ENCODE measurements around the gene PWWP2B.

Gene PWWP2B

DNA sequence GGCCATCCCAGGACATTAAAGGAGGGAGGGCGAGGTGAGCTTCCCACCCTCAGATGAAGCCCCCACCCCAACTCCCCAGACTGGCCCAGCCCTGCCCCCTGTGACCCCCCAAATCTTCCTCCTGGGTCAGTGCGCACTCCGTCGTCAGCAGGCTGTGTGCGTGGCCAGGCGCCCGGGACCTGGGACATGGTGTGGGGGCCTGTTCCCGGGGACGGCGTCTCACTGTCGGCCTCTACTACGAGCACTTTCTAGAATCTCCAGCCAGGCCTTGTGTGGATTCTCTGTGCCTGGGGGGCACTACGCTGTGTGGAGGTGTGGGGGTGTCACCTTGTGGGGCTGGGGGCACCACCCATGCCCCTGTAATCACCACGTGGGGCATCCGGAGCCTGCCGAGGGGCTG is 9.8 kb downstream of the PWWP2B start:
- CTCF ChIA-PET = no interaction called here
- POLR2A ChIA-PET = no interaction called here

DNA sequence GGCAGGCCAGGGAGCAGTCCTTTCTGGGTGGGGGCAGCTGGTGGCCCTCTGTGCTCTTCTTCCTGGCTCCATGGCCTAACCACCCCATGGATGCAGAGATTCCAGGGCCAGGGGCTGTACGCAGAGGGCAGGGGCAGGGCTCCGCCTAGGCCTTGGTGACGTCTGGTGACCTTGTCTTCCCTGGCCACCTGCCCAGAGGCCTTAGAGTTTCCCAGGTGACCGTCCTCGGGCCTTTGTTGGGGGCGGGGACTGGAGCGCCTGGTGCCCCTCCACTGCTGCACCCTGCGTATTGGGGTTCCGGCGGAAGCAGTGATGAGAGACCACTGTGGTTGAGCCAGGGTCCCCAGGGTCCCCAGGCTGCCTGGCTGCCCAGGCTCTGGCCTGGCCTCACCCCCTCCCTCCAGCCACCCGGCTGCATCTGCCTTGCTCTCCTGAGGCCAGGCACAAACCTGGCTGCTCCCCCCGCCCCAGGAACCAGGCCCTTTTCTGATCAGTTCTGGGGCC is 10.3 kb downstream of the PWWP2B start:
- TF ChIP-seq NFRKB (IDR thresholded peaks at IDR 0.05) (no peak), L3MBTL2 (conservative IDR thresholded peaks at IDR 0.05) (no peak)
- no peak for DNase-seq (ENCODE audit: extremely low spot score)
- CTCF ChIA-PET = no interaction called here
- POLR2A ChIA-PET = no interaction called here

More for the DNA sequence above, 9.8 kb downstream of the PWWP2B start:
- no peak for TF ChIP-seq ZNF384 (IDR thresholded peaks at IDR 0.05)
- no peak for DNase-seq (ENCODE audit: extremely low spot score)

GRCh38 chr10:132407846-132408278 is 10.9 kb downstream of the PWWP2B start:
- ChIA-PET CTCF (no interaction called here), POLR2A (no interaction called here)
- TF ChIP-seq SUZ12 (IDR thresholded peaks at IDR 0.05) = no peak
- TF ChIP-seq, protein P1, sequence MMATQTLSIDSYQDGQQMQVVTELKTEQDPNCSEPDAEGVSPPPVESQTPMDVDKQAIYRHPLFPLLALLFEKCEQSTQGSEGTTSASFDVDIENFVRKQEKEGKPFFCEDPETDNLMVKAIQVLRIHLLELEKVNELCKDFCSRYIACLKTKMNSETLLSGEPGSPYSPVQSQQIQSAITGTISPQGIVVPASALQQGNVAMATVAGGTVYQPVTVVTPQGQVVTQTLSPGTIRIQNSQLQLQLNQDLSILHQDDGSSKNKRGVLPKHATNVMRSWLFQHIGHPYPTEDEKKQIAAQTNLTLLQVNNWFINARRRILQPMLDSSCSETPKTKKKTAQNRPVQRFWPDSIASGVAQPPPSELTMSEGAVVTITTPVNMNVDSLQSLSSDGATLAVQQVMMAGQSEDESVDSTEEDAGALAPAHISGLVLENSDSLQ (IDR thresholded peaks at IDR 0.05) = no peak
- no peak for TF ChIP-seq CTBP1 (IDR thresholded peaks at IDR 0.05; ENCODE audit: borderline replicate concordance)
- TF ChIP-seq ELF4 (IDR thresholded peaks at IDR 0.05) = no peak
- TF ChIP-seq HDGF (IDR thresholded peaks at IDR 0.05; ENCODE audit: borderline replicate concordance) = no peak
- TF ChIP-seq TARDBP (IDR thresholded peaks at IDR 0.05) = no peak
- no peak for DNase-seq (ENCODE audit: extremely low spot score)

DNA sequence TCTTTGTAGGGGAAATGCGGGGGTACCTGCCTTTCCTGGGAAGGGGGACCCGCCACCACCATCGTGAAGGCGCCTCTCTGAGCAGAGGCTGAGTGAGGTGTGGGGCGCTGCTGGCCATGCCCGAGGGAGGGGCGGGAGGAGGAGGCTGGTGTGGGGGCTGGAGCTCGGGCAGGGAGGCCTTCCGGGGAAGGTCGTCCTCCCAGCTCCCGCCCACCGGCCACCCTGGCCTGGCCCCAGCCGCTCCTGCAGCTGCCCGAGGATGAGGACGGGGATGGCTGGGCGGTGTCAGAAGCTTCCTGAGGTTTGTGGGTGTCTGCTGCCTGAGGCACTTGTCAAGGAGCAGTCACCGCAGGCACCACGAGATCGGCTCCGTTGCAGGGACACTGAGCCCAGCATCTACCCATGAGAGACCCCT is 11.4 kb downstream of the PWWP2B start:
- POLR2A ChIA-PET = no interaction called here
- no peak for DNase-seq (ENCODE audit: extremely low spot score)
- TF ChIP-seq BHLHE40 (IDR thresholded peaks at IDR 0.05; ENCODE audit: borderline replicate concordance) = no peak
- no peak for TF ChIP-seq FOXM1 (IDR thresholded peaks at IDR 0.05; ENCODE audit: borderline replicate concordance)
- TF ChIP-seq, protein P1 (IDR thresholded peaks at IDR 0.05) = no peak
- TF ChIP-seq NFRKB (IDR thresholded peaks at IDR 0.05) = no peak
- no peak for TF ChIP-seq FOXK2 (IDR thresholded peaks at IDR 0.05)
- TF ChIP-seq HDGF (IDR thresholded peaks at IDR 0.05; ENCODE audit: borderline replicate concordance) = no peak
- TF ChIP-seq CTBP1 (IDR thresholded peaks at IDR 0.05; ENCODE audit: borderline replicate concordance) = no peak
- TF ChIP-seq LEF1 (IDR thresholded peaks at IDR 0.05; ENCODE audit: borderline replicate concordance) = no peak
- TF ChIP-seq TARDBP (IDR thresholded peaks at IDR 0.05) = no peak
- TF ChIP-seq SUZ12 (IDR thresholded peaks at IDR 0.05) = no peak
- CTCF ChIA-PET = no interaction called here

GRCh38 chr10:132408823-132409666 is 12.0 kb downstream of the PWWP2B start:
- TF ChIP-seq ZNF384 (IDR thresholded peaks at IDR 0.05) (no peak), NFRKB (IDR thresholded peaks at IDR 0.05) (no peak), TARDBP (IDR thresholded peaks at IDR 0.05) (no peak), L3MBTL2 (conservative IDR thresholded peaks at IDR 0.05) (no peak), CTBP1 (IDR thresholded peaks at IDR 0.05; ENCODE audit: borderline replicate concordance) (no peak), LEF1 (IDR thresholded peaks at IDR 0.05; ENCODE audit: borderline replicate concordance) (no peak)
- CTCF ChIA-PET = no interaction called here
- POLR2A ChIA-PET = no interaction called here
- DNase-seq (ENCODE audit: extremely low spot score) = no peak

- ChIA-PET POLR2A (interaction anchor here (1.2 kb wide), 1 partner anchor 12 kb away, joined by 3 read pairs; no protein-coding TSS in a partner anchor), CTCF (interaction anchor here (1.1 kb wide), 1 partner anchor 37 kb away, joined by 3 read pairs; no protein-coding TSS in a partner anchor)
- no peak for TF ChIP-seq BHLHE40 (IDR thresholded peaks at IDR 0.05; ENCODE audit: borderline replicate concordance)
- TF ChIP-seq CTBP1 (IDR thresholded peaks at IDR 0.05; ENCODE audit: borderline replicate concordance) = no peak
- TF ChIP-seq SP1 (IDR thresholded peaks at IDR 0.05) = no peak
- TF ChIP-seq LEF1 (IDR thresholded peaks at IDR 0.05; ENCODE audit: borderline replicate concordance) = no peak
- TF ChIP-seq NFRKB (IDR thresholded peaks at IDR 0.05) = no peak
- TF ChIP-seq FOXK2 (IDR thresholded peaks at IDR 0.05) = no peak
- no peak for TF ChIP-seq ZNF384 (IDR thresholded peaks at IDR 0.05)
- TF ChIP-seq L3MBTL2 (conservative IDR thresholded peaks at IDR 0.05) = no peak
- TF ChIP-seq FOXM1 (IDR thresholded peaks at IDR 0.05; ENCODE audit: borderline replicate concordance) = no peak
- no peak for TF ChIP-seq TARDBP (IDR thresholded peaks at IDR 0.05)
- TF ChIP-seq ELF4 (IDR thresholded peaks at IDR 0.05) = no peak
- TF ChIP-seq FOXA1 (IDR thresholded peaks at IDR 0.05) = no peak
- no peak for TF ChIP-seq HDGF (IDR thresholded peaks at IDR 0.05; ENCODE audit: borderline replicate concordance)
- TF ChIP-seq, protein P1 (IDR thresholded peaks at IDR 0.05) = no peak
- no peak for TF ChIP-seq ARNT (IDR thresholded peaks at IDR 0.05)
- TF ChIP-seq SUZ12 (IDR thresholded peaks at IDR 0.05) = no peak
- no peak for DNase-seq (ENCODE audit: extremely low spot score)
Measured at GRCh38 chr10:132409667-132410028, 12.6 kb downstream of the PWWP2B start.

Measured in HEK293T (cell line).